Thyroid gland (tissue), 4 donors: Measurements from ENCODE around the gene STK10. TPM values are rescaled to one million over a fixed set of nuclear protein-coding genes. Genes with fewer than 3 reads are reported as not detected.

Source experiments
- DNase-seq, 2 donors: peaks; one replicate each; pipeline ENCODE4 v3.0.0-alpha.2; 2019
- H3K27ac ChIP-seq, 3 donors: fragments of 200-600 bp; sonication (generic); 1 replicate in 2 of 3; 2 replicates in 1 of 3; pipeline ENCODE4 v1.5.1; 2016 to 2019; ENCODE audit warnings: mild to moderate bottlenecking in 1 of 3, moderate library complexity in 1 of 3
- H3K27me3 ChIP-seq: fragments of 200-600 bp; sonication (generic); one replicate; pipeline ENCODE4 v1.5.1; 2019
- H3K36me3 ChIP-seq, 2 donors: fragments of 200-600 bp; sonication (generic); one replicate each; pipeline ENCODE4 v1.5.1; 2016 to 2019
- H3K4me1 ChIP-seq, 2 donors: fragments of 200-600 bp; sonication (generic); one replicate each; pipeline ENCODE4 v1.5.1; 2017 to 2019
- H3K4me3 ChIP-seq, 3 donors: fragments of 200-600 bp; sonication (generic); replicated peaks in 1 of 3; 1 replicate in 2 of 3; 2 replicates in 1 of 3; pipeline ENCODE4 v1.5.1; 2016; ENCODE audit warnings: mild to moderate bottlenecking in 1 of 3
- H3K9me3 ChIP-seq: fragments of 200-600 bp; sonication (generic); one replicate; pipeline ENCODE4 v1.5.1; 2017
- POLR2A ChIP-seq, 2 donors: fragments of 450-650 bp; IDR thresholded peaks; one replicate each; pipeline ENCODE4 v1.6.1; 2017; ENCODE audit warnings: antibody characterized with exemption in 2 of 2, mild to moderate bottlenecking in 2 of 2, moderate library complexity in 1 of 2
- WGBS, 2 donors: methylation state at CpG; one replicate each; pipeline ENCODE4 v1.1.5; 2017; 5-methylcytosine and 5-hydroxymethylcytosine counted together
- intact Hi-C: fragments of 100-400 bp; cut with DNase I; formaldehyde crosslinking; loops from one replicate; pipeline ENCODE4 v1.15.1; 2023
- total RNA-seq, 4 donors: library from RNA; depleted of rRNA; stranded (reverse); fragments of >200 nt; gene quantifications; one replicate each; pipeline ENCODE4 v1.2.3, GENCODE V29; 2016
- TF ChIP-seq, protein P1 (sequence below), 6 experiments: fragments of 200-600 bp in 3 of 6; fragments of 450-650 bp in 3 of 6; sonication (generic) in 3 of 6; IDR thresholded peaks; one replicate each; pipeline ENCODE4 v1.5.1; 2016 to 2019; ENCODE audit warnings: antibody characterized with exemption in 6 of 6, mild to moderate bottlenecking in 2 of 6, inconsistent platforms in 1 of 6, moderate library complexity in 1 of 6

STK10 gene
- total RNA-seq, 4 donors from 2014 or later = 5.5 to 11.6 (median 8.6) TPM

DNA sequence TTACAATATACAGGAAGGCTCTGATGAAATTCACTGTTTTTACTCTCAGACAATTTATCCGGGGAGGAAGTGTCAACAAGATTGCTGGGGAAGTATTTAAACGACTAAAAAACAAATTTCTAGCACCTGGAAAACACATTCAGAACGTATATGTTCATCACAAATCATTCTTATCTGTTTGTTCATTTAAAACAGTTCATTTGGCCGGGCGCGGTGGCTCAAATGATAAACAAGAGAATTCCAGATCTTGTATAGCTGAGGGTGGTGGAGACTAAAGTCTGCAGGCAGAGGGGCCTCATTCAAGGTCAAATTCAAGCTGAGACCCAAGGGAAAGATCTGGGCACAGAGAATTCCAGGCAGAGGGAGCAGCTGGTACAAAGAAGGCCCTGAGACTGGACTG, 90.0 kb downstream of the STK10 start:
- WGBS, 2 donors = 89 to 92% methylated on average over 6 of the region's 6 CpGs
- H3K36me3 ChIP-seq = no peaks in the 10 kb centered on the region
- intact Hi-C loops = no loop called here
- no peak overlapping the region for H3K4me3 ChIP-seq
- H3K4me1 ChIP-seq = peaks cover 0 to 4% of the 10 kb centered on the region in 2 donors
- TF ChIP-seq POLR2A (IDR thresholded peaks at IDR 0.05) = no peak
- TF ChIP-seq, protein P1, sequence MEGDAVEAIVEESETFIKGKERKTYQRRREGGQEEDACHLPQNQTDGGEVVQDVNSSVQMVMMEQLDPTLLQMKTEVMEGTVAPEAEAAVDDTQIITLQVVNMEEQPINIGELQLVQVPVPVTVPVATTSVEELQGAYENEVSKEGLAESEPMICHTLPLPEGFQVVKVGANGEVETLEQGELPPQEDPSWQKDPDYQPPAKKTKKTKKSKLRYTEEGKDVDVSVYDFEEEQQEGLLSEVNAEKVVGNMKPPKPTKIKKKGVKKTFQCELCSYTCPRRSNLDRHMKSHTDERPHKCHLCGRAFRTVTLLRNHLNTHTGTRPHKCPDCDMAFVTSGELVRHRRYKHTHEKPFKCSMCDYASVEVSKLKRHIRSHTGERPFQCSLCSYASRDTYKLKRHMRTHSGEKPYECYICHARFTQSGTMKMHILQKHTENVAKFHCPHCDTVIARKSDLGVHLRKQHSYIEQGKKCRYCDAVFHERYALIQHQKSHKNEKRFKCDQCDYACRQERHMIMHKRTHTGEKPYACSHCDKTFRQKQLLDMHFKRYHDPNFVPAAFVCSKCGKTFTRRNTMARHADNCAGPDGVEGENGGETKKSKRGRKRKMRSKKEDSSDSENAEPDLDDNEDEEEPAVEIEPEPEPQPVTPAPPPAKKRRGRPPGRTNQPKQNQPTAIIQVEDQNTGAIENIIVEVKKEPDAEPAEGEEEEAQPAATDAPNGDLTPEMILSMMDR (IDR thresholded peaks at IDR 0.05) = no peak
- no peaks in the 10 kb centered on the region for H3K9me3 ChIP-seq
- H3K27ac ChIP-seq = no peak overlapping the region
- no peaks in the 10 kb centered on the region for H3K27me3 ChIP-seq
- no peak for DNase-seq

DNA sequence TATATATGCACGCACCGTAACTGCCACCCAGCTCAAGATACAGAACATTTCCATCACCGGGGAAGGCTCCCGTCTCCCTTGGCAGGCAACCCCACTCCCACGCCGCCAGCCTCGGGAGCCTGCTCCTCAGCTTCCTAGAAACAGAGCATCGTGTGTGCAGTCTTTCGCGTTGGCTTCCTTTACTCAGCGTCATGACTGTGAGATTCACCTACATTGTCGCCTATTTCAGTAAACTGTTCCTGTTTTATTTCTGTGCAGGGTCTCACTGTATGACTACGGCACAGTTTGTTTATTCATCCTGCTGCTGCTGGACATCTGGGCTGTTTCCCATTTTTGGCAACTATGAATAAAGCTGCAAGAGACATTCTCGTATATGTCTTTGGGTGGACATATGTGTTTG, 90.7 kb downstream of the STK10 start:
- WGBS, 2 donors = 89 to 93% methylated on average over 14 of the region's 14 CpGs
- Histone ChIP-seq H3K27ac (no peak overlapping the region), H3K27me3 (no peaks in the 10 kb centered on the region), H3K9me3 (no peaks in the 10 kb centered on the region), H3K4me3 (no peak overlapping the region), H3K36me3 (no peaks in the 10 kb centered on the region), H3K4me1 (no peaks in the 10 kb centered on the region)
- no peak for DNase-seq
- TF ChIP-seq, protein P1 (IDR thresholded peaks at IDR 0.05) = no peak
- TF ChIP-seq POLR2A (IDR thresholded peaks at IDR 0.05) = no peak
- intact Hi-C loops = no loop called here

DNA sequence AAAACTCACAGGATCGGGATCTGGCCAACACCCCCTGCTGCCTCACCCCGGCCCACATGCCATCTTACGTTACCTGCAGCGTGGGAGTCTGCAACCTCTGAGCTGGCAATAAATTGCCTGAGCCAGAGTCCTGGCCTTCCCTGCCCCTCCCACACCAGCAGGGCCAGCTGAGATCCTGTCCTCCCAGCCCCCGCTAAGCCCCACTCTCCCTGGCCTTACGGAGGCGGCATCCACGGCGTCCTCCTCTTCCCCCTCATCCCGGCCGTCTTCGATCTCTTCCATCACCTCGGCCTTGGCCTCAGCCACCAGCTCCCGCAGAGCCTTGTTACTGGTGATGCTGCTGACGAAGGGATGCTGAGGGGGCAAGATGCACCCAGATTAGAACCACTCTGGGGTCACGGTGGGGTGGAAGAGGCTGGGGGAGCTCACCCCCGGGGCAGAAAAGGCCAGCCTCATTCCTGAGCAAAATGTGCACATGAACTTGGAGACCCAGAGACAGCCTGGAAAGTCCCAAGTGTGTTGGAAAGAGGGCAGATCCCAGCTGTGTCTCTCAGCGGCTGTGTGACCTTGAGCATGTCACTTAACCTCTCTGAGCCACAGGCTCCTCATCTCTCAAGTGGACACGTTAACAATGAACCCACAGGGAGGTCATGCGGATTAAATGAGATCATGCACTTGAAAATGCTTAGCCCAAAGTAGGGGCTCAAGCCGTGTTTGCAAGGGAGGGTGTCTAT, 91.7 kb downstream of the STK10 start:
- 89 to 91% methylated on average over 21 of the region's 21 CpGs for WGBS, 2 donors
- H3K27me3 ChIP-seq = no peaks in the 10 kb centered on the region
- intact Hi-C loops = no loop called here
- DNase-seq = no peak
- no peaks in the 10 kb centered on the region for H3K9me3 ChIP-seq
- H3K36me3 ChIP-seq = no peaks in the 10 kb centered on the region
- H3K4me3 ChIP-seq = no peak overlapping the region
- TF ChIP-seq POLR2A (IDR thresholded peaks at IDR 0.05) = no peak
- TF ChIP-seq, protein P1 (IDR thresholded peaks at IDR 0.05) = no peak
- no peak overlapping the region for H3K27ac ChIP-seq
- no peaks in the 10 kb centered on the region for H3K4me1 ChIP-seq

DNA sequence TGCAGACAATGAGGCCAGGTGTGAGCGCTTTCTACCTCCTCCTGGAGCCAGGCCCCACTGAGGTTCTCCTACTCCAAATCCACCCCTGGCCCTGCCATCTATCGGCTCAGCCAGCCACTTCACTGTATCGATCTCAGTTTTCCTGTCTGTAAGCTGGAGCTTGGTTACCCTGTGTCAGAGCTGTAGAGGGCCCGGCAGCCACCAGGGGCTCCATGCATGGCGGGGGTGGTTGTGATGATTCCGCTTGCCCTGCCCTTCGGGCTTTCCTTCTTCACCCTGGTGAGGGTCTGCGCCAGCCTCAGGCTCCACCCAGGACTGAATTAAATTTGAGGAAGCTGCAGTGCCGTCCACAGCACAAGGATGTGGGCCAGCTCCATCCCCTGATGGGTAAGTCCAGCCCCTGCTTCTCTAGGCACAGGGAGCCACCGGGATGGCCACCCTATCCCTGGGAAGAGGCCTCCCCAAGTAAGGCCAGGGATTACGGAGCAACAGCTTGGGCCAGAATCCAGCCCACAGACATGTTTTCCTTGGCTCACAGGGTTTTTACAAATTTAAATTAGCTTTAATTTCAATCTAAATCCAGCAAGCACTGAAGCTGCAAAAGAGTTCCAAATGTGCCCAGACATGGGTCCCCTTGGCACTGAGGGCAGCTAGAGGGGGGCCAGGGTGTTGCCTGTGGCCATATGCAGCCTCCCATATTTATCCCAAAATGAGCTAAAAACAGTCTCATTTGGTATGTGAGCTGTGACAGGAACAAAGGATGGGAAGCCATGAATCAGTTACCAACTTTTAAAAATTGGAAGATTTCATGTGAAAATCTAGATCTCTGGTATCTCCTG, 92.4 kb downstream of the STK10 start:
- DNase-seq = no peak
- Histone ChIP-seq H3K27ac (no peak overlapping the region), H3K27me3 (no peaks in the 10 kb centered on the region), H3K36me3 (no peaks in the 10 kb centered on the region), H3K4me1 (no peaks in the 10 kb centered on the region), H3K4me3 (no peak overlapping the region), H3K9me3 (no peaks in the 10 kb centered on the region)
- WGBS, 2 donors = 86 to 93% methylated on average over 6 to 11 of the region's 11 CpGs
- no peak for TF ChIP-seq POLR2A (IDR thresholded peaks at IDR 0.05)
- TF ChIP-seq, protein P1 (IDR thresholded peaks at IDR 0.05) = no peak
- intact Hi-C loops = no loop called here

DNA sequence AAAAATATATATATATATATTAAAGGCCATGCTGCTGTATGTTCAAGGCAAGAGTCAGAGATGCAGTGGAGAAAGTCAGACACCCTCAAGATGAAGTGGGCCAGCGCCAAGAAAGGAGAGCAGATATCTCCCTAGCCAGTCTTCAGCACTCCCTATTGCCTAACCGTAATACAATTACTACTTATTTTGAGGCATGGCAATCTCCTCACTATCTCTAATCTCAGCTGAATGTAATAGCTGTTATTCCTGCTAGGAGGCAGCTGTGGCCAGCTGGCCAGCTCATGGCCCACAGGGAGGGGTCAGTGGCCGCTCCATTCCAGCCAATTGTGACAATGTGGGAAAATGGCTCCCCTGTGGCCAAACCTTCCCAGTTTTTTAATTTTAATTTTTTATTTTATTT, 94.1 kb downstream of the STK10 start:
- no peak for DNase-seq

More for the DNA sequence above, 94.1 kb downstream of the STK10 start:
- WGBS, 2 donors = 68 to 72% methylated on average over 3 of the region's 3 CpGs
- no peaks in the 10 kb centered on the region for H3K27me3 ChIP-seq
- no peaks in the 10 kb centered on the region for H3K4me1 ChIP-seq
- TF ChIP-seq, protein P1 (IDR thresholded peaks at IDR 0.05) = no peak
- TF ChIP-seq POLR2A (IDR thresholded peaks at IDR 0.05) = no peak
- no peaks in the 10 kb centered on the region for H3K9me3 ChIP-seq
- no peaks in the 10 kb centered on the region for H3K36me3 ChIP-seq
- H3K27ac ChIP-seq = no peak overlapping the region
- intact Hi-C loops = no loop called here
- H3K4me3 ChIP-seq = no peak overlapping the region
